NCI-H510A (cell line): ENCODE results near the gene NR3C2.

ENCODE experiments used
- DNase-seq: peaks from one replicate; lab custom pipeline; 2025; lab: John Stamatoyannopoulos, UW

Gene NR3C2

GRCh38 chr4:148263127-148263526, 179.1 kb downstream of the NR3C2 start:
- no peak for DNase-seq

- DNase-seq: no peak
Measured at GRCh38 chr4:148261848-148262247, 180.4 kb downstream of the NR3C2 start.

GRCh38 chr4:148259841-148260240, 182.4 kb downstream of the NR3C2 start:
- DNase-seq: no peak

- DNase-seq: no peak
Measured at GRCh38 chr4:148258535-148258934, 183.7 kb downstream of the NR3C2 start.

GRCh38 chr4:148255344-148255720, 186.9 kb downstream of the NR3C2 start:
- DNase-seq: no peak

- no peak for DNase-seq
Measured at GRCh38 chr4:148254621-148255343, 187.4 kb downstream of the NR3C2 start.

GRCh38 chr4:148253768-148254167, 188.4 kb downstream of the NR3C2 start:
- no peak for DNase-seq

- DNase-seq: no peak
Measured at GRCh38 chr4:148248824-148249223, 193.4 kb downstream of the NR3C2 start.

- DNase-seq: no peak
Measured at GRCh38 chr4:148245015-148245414, 197.2 kb downstream of the NR3C2 start.

GRCh38 chr4:148243837-148244236, 198.4 kb downstream of the NR3C2 start:
- no peak for DNase-seq

GRCh38 chr4:148240241-148240640, 202.0 kb downstream of the NR3C2 start:
- no peak for DNase-seq

- no peak for DNase-seq
Measured at GRCh38 chr4:148239494-148239985, 202.7 kb downstream of the NR3C2 start.

- no peak for DNase-seq
Measured at GRCh38 chr4:148238811-148239493, 203.3 kb downstream of the NR3C2 start.

- no peak for DNase-seq
Measured at GRCh38 chr4:148238086-148238485, 204.1 kb downstream of the NR3C2 start.

GRCh38 chr4:148235809-148236208, 206.4 kb downstream of the NR3C2 start:
- DNase-seq: no peak

- no peak for DNase-seq
Measured at GRCh38 chr4:148229798-148230197, 212.4 kb downstream of the NR3C2 start.

- DNase-seq: no peak
Measured at GRCh38 chr4:148229028-148229427, 213.2 kb downstream of the NR3C2 start.

- no peak for DNase-seq
Measured at GRCh38 chr4:148227147-148227546, 215.1 kb downstream of the NR3C2 start.

GRCh38 chr4:148226341-148226740, 215.9 kb downstream of the NR3C2 start:
- DNase-seq: no peak

- DNase-seq: no peak
Measured at GRCh38 chr4:148225639-148226038, 216.6 kb downstream of the NR3C2 start.

GRCh38 chr4:148224476-148224875, 217.7 kb downstream of the NR3C2 start:
- no peak for DNase-seq

- DNase-seq: no peak
Measured at GRCh38 chr4:148222991-148223660, 219.1 kb downstream of the NR3C2 start.
